SK-N-MC (cell line): Measurements from ENCODE around the gene CSMD2.

Experiments used
- DNase-seq: peaks from one replicate; pipeline ENCODE4 v3.0.0-alpha.2; 2011; ENCODE audit warnings: low read depth, low spot score
- H3K27ac ChIP-seq: fragments of 200-600 bp; sonication (generic); 2 replicates; pipeline ENCODE4 v1.5.1; 2016; ENCODE audit warnings: mixed run types
- H3K36me3 ChIP-seq: fragments of 200-600 bp; sonication (generic); 2 replicates; pipeline ENCODE4 v1.6.1; 2017; ENCODE audit warnings: antibody characterized with exemption, low read length, mixed read lengths; ENCODE audit not compliant: insufficient read depth
- H3K4me3 ChIP-seq: fragments of 200-600 bp; sonication (generic); 2 replicates; pipeline ENCODE4 v1.5.1; 2016
- H3K9ac ChIP-seq: fragments of 200-600 bp; sonication (generic); 2 replicates; pipeline ENCODE4 v1.8.0; 2017; ENCODE audit warnings: mixed run types, mixed read lengths; ENCODE audit not compliant: insufficient read length
- H3K9me3 ChIP-seq: fragments of 200-600 bp; sonication (generic); 2 replicates; pipeline ENCODE4 v1.6.1; 2017; ENCODE audit warnings: low read depth, mild to moderate bottlenecking, antibody characterized with exemption, low read length, moderate library complexity, mixed read lengths
- EZH2 ChIP-seq: fragments of 200-600 bp; sonication (generic); IDR thresholded peaks from one replicate; pipeline ENCODE4 v1.6.1; 2017; ENCODE audit warnings: antibody characterized with exemption
- FOXP2 ChIP-seq: optimal IDR thresholded peaks from 2 replicates; pipeline ENCODE3; 2011; ENCODE audit warnings: mild to moderate bottlenecking, moderate library complexity; ENCODE audit not compliant: insufficient read depth; ENCODE audit errors: extremely low read length, control extremely low read depth
- POLR2AphosphoS5 ChIP-seq: IDR thresholded peaks from 2 replicates; pipeline ENCODE4 v1.6.1; 2012; ENCODE audit warnings: mild to moderate bottlenecking, low read depth, low read length, borderline replicate concordance

CSMD2 gene

DNA sequence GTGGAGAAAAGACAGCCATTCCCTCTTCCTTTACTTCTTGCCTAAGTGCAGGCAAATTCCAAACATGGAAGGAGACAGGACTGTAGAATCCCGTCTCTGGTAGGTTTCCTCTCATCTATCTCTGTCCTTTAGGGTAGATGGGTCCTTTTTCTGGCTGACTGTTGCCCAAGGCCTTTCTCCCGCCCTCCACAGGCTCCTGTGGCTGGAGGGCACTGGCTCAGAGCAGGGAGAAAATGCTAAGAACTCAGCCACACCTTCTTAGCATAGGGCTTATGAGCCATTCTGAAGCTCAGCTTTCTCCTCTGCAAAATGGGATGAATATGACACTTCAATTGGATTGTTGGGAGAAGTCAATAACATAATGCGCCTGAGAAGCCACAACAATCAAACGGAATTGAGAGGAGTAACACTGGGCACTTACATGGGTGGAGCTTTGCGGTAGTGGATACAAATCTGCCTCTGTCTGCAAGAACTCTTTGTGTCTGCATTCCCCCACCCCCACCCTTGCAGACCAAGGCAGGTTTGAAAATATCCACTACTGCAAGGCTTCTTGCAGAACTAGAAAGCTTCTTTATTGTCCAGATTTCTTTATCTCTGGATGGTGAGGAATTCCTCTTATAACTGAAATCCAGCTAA lies 94.7 kb downstream of the CSMD2 start:
- no peaks in the 10 kb centered on the region for H3K9me3 ChIP-seq
- no peak overlapping the region for H3K27ac ChIP-seq
- DNase-seq: no peak
- no peaks in the 10 kb centered on the region for H3K36me3 ChIP-seq
- no peak overlapping the region for H3K9ac ChIP-seq
- TF ChIP-seq FOXP2: no peak
- TF ChIP-seq EZH2: no peak
- TF ChIP-seq POLR2AphosphoS5: no peak
- H3K4me3 ChIP-seq: no peak overlapping the region

DNA sequence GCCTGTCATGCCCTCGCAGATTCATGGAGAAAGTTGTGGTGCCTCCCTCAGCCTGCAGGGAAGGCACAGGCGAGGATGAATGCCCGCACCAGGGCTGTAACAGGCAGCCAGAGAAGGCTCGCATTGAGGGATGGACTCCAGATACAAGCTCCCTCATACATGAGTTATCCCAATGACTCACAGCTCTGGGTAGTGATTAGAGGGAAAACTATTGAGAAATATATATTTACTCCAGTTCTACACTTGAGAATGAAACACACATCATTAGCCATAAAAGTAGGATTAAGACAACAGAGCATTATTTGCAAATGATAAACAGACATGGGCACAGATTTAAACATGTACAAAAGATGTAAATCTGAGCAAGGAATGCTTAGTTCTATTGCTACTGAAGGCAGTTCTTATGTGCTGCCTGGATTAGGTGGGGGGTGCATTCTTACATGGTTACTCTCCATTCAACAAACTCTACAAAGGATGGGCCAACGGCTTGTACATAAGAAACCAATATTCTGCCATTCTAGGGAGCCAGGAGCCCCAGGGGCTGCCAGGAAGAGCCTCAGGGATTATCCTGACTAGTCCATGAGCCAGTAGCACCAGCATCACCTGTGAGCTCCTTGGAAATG lies 97.9 kb downstream of the CSMD2 start:
- Histone ChIP-seq H3K27ac (no peak overlapping the region), H3K9ac (no peak overlapping the region), H3K9me3 (no peaks in the 10 kb centered on the region), H3K36me3 (no peaks in the 10 kb centered on the region), H3K4me3 (no peak overlapping the region)
- TF ChIP-seq POLR2AphosphoS5 (no peak), EZH2 (no peak), FOXP2 (no peak)
- DNase-seq: no peak

DNA sequence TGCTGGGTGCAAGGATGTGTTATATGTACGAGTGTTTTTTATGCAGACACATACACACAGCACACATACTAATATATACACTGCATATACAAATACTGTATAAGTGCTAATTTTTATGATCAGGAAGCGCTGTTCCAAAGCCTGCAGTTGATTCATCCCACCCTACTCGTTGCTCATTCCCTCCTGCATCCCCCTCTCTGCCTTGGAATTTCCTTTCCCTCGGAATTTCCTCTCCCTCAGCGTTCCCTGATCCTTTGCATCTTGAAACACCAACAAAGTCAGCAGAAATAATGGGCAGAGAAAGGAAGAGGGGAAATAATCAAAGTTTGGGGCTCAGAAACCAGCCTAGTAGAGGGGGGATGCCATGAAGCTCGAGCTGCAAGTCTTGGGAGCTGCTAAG lies 98.9 kb downstream of the CSMD2 start:
- Histone ChIP-seq H3K9me3 (no peaks in the 10 kb centered on the region), H3K9ac (no peak overlapping the region), H3K4me3 (no peak overlapping the region), H3K36me3 (no peaks in the 10 kb centered on the region), H3K27ac (no peak overlapping the region)
- TF ChIP-seq EZH2: no peak
- TF ChIP-seq FOXP2: no peak
- no peak for TF ChIP-seq POLR2AphosphoS5
- DNase-seq: no peak

GRCh38 chr1:34065498-34065897 lies 99.5 kb downstream of the CSMD2 start:
- Histone ChIP-seq H3K27ac (no peak overlapping the region), H3K9ac (no peak overlapping the region), H3K9me3 (no peaks in the 10 kb centered on the region), H3K4me3 (no peak overlapping the region), H3K36me3 (no peaks in the 10 kb centered on the region)
- DNase-seq: no peak
- TF ChIP-seq EZH2 (no peak), POLR2AphosphoS5 (no peak), FOXP2 (no peak)

DNA sequence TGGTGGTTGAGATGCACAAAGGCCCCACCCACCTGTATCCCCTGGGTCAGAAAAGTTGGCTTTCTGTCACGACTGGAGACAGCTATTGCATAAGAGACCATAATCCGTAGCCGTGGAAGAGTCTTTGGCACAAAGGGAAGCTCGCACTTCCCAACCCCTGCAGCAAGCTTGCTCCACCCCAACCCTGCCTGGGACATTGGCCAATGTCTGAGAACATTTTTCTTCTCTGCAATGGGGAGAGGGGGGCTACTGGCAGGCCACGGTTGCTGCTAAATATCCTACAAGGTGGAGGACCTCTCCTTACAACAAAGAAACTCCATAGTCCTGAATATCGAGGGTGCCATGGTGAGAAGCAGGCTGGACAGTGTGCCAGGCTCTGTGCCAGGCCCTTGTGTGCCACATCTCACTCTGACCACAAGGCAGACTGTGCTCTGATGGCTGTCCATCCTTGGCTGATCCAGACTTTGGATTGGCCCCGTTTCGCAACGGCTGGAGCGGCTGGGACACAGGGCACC lies 104.1 kb downstream of the CSMD2 start:
- TF ChIP-seq EZH2: no peak
- TF ChIP-seq POLR2AphosphoS5: no peak
- TF ChIP-seq FOXP2: no peak

DNA sequence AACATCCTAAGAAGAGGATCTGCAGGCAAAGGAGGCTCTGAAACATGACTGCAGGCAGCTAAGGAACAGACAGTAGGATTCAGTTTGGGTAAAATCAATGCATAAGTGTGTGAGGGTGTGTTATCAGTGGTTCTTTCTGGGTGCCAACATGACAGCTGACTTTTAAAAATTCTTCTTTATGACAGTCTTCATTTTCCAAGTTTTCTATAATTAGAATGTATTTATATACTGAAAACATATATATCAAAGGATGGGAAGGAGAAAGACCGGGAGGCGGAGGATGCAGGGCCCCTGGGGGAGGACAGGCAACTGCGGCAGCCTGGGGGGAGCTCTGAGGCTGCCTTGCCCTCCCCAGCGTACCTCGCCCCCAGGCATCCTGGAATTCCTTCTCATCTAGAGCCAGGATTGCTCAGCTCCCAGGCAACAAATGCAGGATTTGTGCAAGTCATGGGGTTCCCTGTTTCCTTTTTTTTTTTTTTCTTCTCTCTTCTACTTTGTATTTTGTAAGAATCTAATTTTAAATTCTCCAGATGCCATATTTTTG lies 104.8 kb downstream of the CSMD2 start:
- DNase-seq: no peak
- no peak overlapping the region for H3K9ac ChIP-seq
- no peak for TF ChIP-seq FOXP2
- no peak for TF ChIP-seq POLR2AphosphoS5
- no peak for TF ChIP-seq EZH2
- H3K27ac ChIP-seq: no peak overlapping the region
- no peaks in the 10 kb centered on the region for H3K36me3 ChIP-seq
- no peaks in the 10 kb centered on the region for H3K9me3 ChIP-seq
- no peak overlapping the region for H3K4me3 ChIP-seq

More for the DNA sequence above, 104.1 kb downstream of the CSMD2 start:
- Histone ChIP-seq H3K9ac (no peak overlapping the region), H3K27ac (no peak overlapping the region), H3K4me3 (no peak overlapping the region), H3K9me3 (no peaks in the 10 kb centered on the region), H3K36me3 (no peaks in the 10 kb centered on the region)
- no peak for DNase-seq

- DNase-seq: no peak
- H3K27ac ChIP-seq: no peak overlapping the region
- no peak overlapping the region for H3K9ac ChIP-seq
- H3K9me3 ChIP-seq: no peaks in the 10 kb centered on the region
- TF ChIP-seq EZH2: no peak
- no peak for TF ChIP-seq FOXP2
- TF ChIP-seq POLR2AphosphoS5: no peak
- H3K36me3 ChIP-seq: no peaks in the 10 kb centered on the region
- H3K4me3 ChIP-seq: no peak overlapping the region
These were observed 107.5 kb downstream of the CSMD2 start for GRCh38 chr1:34057347-34058130.

DNA sequence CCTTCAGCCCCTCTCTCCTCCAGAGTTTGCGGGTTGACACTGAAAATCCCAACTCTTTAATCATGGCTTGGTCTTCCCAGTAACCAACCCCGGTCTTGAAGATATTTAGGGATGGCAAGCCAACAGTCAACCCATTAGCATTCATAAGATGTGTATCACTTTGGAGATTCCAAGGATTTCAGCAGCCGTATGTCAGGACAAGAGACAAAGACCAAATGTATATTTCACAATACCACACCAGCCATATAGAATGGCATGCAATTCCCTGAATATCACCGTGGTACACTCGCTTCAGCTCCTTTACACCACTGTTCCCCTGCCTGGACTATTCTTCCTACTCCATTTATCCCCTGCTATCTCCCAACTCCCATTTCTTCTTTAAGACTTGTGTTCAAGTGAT lies 109.2 kb downstream of the CSMD2 start:
- Histone ChIP-seq H3K9ac (no peak overlapping the region), H3K27ac (no peak overlapping the region), H3K4me3 (no peak overlapping the region)

More for the DNA sequence above, 109.2 kb downstream of the CSMD2 start:
- no peak for DNase-seq
- H3K36me3 ChIP-seq: no peaks in the 10 kb centered on the region
- H3K9me3 ChIP-seq: no peaks in the 10 kb centered on the region
- TF ChIP-seq POLR2AphosphoS5: no peak
- TF ChIP-seq EZH2: no peak
- no peak for TF ChIP-seq FOXP2
